DMS153 (cell line): Measurements from ENCODE around the gene CD40LG.

Experiments used
- DNase-seq: peaks from one replicate; lab custom pipeline; 2025; lab: John Stamatoyannopoulos, UW

CD40LG gene

DNA sequence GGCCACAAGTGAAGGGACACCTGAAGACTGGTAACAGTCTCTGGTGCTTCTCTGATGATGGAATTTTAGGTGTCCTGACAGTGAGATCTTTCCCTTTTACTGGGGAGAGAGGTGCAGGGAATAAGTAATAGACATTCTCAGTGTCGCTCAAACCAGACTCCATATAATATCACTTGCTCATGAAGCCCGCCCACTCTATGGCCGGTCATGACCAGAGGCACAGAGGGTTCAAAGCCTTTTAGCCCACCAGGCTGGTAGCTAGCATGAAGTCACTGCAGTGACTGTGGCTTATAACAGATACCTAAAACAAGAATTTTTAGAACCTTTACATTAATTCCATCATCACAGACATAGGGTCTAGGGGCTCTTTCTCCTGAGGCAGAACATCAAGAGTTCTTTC is 2.9 kb downstream of the CD40LG start:
- no peak for DNase-seq

DNA sequence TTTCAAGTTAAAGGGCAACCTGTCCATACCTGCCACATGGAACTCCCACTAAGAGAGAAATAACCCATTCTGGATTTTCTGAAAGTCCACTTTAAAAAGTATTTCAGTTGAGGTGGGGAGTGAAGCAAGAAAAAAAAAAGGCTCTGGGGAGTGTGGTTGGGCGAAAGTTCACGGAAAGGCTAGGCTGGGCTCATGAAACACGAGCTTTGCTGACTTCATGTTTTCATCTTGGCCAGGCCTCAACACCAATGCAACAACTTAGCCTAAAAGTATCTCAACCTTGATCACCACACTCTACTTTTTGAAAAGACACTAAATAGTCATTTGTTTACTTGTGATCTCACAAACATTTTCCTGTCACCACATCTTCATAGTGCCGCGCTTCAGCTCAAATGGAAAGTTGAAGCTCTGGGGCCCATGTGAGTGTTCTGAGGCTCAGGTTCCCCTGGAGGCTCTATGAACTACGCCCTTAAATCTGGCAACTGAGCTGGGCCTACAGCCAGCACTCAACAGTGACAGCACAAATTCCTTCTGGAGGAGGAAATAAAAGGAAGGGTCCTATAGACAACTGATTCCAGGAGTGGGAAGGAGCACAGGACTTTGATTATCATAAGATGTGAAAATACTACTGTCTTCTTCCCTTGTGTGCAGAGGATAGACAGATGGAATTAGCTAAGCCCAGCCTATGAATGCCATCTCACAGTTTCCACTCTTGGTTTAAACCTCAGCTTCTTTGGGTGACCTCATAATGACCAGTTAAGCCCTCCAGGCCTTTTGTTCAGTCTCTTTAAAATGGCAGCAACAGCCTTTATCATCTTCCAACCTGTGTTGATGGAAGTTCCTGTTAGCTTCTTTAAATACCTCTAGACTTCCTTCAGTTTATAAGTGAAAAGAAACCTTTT is 5.1 kb downstream of the CD40LG start:
- no peak for DNase-seq

DNA sequence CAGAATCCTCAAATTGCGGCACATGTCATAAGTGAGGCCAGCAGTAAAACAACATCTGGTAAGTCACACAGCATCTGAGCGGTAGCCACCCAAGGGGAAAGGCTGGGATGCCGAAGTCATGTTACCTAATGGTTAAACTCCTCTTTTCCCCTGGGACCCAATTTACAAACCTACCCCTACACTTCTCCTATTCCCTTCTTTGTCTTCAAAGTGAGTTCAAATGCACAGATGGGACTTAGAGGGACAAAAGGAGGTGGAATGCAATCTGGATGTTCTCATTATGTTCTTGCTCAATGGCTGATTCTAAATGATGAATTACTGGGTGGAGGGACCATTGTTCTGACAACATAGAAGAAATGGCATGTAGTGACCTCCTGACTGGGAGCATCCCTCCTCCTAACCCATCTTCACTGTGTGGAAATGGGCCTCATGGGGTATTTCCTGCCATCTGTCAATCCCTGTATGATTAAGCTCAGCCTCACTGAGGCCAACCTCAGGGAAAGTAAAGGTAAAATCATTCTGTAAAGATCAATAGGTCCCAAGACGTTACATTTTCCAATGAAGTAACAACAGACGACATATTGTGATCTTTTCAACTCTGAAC is 8.5 kb downstream of the CD40LG start:
- no peak for DNase-seq

GRCh38 chrX:136658151-136658550 is 10.2 kb downstream of the CD40LG start:
- DNase-seq: no peak

DNA sequence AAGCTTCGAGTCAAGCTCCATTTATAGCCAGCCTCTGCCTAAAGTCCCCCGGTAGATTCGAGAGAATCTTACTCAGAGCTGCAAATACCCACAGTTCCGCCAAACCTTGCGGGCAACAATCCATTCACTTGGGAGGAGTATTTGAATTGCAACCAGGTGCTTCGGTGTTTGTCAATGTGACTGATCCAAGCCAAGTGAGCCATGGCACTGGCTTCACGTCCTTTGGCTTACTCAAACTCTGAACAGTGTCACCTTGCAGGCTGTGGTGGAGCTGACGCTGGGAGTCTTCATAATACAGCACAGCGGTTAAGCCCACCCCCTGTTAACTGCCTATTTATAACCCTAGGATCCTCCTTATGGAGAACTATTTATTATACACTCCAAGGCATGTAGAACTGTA is 11.2 kb downstream of the CD40LG start:
- no peak for DNase-seq

DNA sequence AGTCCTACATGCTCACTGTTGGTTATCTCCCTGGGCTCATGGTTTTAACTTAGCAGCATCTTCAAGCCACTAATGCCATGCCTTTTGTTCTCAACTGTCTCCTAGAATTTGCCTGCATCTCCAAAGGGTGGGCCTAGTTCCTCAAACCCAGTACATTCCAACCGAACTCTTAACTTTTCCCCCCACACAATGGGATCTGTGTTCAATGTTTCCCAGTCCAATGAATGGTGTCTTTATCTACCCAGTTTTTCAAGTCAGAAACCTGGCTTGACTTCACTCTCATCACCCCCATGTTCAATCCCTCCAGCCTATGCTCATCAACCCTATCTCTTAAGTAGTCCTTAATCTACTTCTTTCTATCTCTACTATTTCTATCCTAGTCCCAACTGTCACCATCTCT is 12.9 kb downstream of the CD40LG start:
- no peak for DNase-seq

DNA sequence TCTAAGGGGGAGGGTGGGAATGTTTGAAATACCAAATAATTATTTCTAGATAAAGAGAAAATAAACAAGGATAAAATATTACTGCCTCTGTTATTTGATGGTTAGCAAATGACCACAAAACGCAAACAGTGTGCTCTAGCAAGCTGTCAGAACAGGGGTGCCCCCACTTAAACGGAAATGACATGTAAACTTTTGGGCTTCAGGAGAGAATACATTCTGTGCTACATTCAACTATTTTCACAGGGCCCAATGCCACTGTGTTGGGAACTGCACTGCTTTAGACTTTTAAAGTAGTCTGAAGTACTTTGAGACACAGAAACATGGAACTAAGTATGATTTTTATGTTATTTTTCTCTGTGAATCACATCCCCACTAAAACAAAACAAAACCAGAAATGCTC is 14.1 kb downstream of the CD40LG start:
- no peak for DNase-seq

- no peak for DNase-seq
Observed at GRCh38 chrX:136662976-136663375, 15.0 kb downstream of the CD40LG start.

GRCh38 chrX:136665258-136665900 is 17.4 kb downstream of the CD40LG start:
- DNase-seq: no peak

DNA sequence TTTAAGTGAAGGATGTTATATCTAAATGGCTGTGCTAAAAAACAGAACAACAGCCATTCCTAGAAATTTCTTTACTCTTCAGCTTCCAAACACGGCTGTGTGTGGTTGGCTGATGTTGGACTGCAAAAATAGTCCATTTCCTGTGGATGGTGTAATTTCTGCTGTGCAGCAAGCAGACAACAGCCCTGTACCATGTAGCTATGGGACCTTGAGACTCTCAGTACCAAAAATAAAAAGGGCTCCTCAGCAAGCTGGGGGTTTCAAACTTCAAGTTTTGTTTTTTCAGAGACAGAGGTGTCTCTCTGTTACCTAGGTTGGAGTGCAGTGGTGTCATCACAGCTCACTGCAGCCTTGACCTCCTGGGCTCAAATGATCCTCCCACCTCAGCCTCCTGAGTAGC is 18.1 kb downstream of the CD40LG start:
- DNase-seq: no peak

GRCh38 chrX:136667446-136668168 is 19.6 kb downstream of the CD40LG start:
- no peak for DNase-seq

- DNase-seq: no peak
Observed at GRCh38 chrX:136671006-136671610, 23.1 kb downstream of the CD40LG start.

DNA sequence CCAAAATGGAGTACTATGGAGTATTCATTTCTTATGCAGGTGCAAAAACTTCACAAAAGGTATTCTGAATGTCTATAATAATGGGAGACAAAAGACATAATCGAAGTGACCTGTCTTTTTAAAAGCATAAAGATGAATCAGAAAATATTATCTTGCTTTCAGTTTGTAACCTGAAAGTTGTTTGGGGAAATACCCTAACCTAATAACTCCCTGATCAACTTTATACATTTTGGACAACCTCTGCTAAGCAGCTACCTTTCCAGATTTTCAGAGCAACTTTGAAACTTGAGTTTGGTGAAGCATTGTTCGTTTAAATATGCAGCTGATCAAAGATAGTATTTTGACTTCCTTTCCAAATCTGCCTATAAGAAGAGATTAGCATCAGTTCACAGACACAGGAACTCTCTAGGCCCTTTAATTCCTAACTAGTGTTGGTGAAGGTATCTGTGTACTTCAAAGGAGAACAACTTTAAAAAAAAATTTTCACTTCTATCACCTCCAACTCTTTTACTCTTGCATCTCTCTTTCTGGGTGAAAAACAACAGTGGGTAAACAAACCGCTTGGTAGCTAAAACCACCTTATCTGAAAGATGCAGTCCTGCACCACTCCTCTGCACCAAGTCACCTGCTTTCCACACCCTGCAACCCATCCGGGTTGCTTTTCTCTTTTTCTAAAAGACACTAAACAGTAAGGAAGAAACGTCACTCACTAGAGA is 26.5 kb downstream of the CD40LG start:
- DNase-seq: no peak

GRCh38 chrX:136679531-136679930 is 31.6 kb downstream of the CD40LG start:
- DNase-seq: no peak

GRCh38 chrX:136684120-136684519 is 36.2 kb downstream of the CD40LG start:
- DNase-seq: no peak

DNA sequence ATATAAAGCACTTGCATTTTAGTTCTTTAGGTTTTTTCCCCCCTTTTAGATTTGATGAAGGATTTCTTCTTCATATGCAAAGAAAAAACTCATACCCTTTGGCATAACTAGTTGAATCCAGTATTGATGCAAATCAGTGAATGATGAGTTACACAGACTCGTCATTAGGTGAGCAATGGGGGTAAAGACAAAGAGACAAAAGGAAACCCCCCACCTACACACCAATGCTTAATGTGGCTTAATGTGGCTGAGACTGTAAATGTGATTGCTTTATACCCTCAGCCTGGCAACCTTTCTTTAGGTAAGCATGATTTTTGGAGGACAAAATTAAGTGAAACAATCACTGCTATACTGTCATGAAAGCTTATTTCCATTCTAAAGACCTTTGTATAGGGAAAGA is 39.5 kb downstream of the CD40LG start:
- DNase-seq: no peak

GRCh38 chrX:136689436-136689835 is 41.5 kb downstream of the CD40LG start:
- DNase-seq: no peak

- DNase-seq: no peak
Observed at GRCh38 chrX:136691028-136691809, 43.3 kb downstream of the CD40LG start.

- DNase-seq: no peak
Observed at GRCh38 chrX:136692271-136692670, 44.3 kb downstream of the CD40LG start.

- no peak for DNase-seq
Observed at GRCh38 chrX:136694431-136695087, 46.6 kb downstream of the CD40LG start.
